Stimulated activated CD4-positive, alpha-beta T cell treated with anti-CD3 and anti-CD28 coated beads, Interleukin-2, amount 100 ng/mL, for 24 hours (primary cell): ENCODE measurements around the gene SLC23A3.

Experiments used
- DNase-seq, 2 donors: peaks; one replicate each; pipeline ENCODE4 v3.0.0-alpha.2; 2020

The SLC23A3 gene, protein sequence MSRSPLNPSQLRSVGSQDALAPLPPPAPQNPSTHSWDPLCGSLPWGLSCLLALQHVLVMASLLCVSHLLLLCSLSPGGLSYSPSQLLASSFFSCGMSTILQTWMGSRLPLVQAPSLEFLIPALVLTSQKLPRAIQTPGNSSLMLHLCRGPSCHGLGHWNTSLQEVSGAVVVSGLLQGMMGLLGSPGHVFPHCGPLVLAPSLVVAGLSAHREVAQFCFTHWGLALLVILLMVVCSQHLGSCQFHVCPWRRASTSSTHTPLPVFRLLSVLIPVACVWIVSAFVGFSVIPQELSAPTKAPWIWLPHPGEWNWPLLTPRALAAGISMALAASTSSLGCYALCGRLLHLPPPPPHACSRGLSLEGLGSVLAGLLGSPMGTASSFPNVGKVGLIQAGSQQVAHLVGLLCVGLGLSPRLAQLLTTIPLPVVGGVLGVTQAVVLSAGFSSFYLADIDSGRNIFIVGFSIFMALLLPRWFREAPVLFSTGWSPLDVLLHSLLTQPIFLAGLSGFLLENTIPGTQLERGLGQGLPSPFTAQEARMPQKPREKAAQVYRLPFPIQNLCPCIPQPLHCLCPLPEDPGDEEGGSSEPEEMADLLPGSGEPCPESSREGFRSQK

DNA sequence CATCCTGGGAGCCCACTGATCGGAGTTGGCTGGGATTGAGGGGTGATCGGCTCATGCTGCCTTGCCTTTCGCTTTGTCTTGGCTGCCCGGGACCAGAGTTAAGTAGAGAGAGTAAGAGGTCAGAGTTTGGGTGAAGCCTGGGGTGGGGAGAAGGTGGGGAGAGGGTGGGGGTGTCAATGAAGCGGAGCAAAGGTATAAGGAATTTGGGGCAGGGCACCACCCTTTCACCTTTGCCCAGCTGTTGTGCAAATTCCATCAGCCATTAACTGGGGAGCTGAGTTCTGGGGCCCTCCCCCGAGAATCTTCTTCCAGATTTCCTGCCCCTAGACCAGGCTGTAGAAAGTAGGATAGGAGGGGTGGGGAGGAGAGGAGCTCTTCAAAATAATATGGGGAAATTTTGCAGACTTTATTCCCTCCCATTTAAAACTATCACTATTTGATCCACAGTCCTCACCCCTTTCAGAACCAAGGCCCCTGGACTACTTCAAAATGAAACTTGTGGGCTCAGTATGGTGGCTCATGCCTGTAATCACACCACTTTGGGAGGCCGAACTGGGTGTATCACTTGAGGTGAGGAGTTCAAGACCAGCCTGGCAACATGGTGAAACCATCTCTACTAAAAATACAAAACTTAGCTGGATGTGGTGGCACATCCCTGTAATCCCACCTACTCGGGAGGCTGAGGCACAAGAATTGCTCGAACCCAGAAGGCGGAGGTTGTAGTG, at the start of gene SLC23A3:
TSS of gene SLC23A3 (minus strand) at position 100 of the 725 bp plus-strand sequence. CDS start at position 55, 45 bp downstream.
- no peak for DNase-seq

DNA sequence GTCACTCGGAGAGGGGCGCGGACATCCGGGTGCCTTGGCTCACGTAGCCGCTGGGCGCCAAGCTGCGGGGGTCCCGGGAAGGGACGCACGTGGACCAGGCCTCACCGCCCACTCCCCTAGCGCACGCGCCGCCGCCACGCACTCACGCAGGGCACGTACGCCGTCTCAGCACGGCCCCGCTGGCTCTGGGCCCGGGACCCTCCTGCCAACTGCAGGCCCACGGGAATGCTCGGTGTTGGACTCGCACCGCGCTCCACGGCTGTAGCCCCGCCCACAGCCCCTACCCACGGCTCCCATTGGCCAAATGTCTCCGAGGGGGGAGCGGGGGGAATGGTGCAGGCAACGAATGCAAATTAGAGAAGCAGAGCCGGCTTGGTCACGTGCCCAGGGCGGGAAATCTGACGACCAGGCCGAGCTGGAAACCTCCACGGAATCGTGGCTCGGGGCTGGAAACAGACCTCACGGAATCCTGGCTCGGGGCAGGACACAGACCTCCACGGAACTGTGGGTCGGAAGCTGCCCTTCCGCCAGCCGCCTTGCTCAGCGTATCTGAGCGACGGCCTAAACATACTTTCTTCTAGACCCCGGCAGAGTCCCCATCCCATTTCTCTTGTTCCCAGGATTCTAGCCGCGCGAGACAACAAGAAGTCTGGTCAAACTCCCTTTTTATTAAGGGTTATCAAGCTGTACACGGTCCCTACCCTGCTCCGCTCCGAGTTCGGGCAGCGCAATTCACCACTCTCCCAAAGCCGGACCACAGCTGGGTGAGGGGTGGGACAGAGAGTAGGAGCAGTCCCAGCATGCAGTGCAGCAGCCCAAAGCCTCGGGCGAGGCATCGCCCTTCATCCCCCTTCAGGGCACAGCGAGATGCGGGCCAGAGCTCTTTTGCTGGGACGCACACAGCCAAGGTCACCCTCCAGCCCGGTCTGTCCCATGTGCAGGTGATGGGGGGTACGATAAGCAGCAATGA, 49.2 kb upstream of the SLC23A3 start, which contains the start of gene ABCB6:
TSS of gene ABCB6 (minus strand) at position 227 of the 970 bp plus-strand sequence. CDS start 285 bp downstream, outside the sequence.
- DNase-seq = peak; percentile 90 to 91

DNA sequence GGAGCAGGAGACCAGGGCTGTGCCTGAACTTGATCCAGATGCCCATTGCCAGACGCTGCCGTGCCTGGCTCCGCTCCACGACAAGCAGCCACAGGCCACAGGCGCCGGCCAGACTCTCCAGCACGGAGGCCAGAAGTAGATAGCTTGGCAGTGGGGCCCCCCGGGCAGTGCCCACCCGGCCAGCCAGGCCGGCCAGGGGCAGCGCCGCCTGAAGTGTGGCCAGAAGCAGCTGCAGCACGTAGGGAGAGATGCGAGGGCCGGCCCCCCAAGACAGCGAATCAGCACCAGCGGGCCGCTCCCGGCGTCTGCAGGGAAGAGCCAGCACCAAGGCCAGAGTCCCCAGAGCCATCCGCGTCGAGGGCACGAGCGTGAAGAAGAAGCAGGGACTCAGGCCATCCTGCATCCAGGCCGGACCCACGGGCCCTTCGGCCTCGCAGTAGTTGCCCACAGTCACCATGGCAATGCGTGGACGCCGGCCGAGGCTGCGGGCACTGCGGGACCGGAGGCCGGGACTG, 48.4 kb upstream of the SLC23A3 start:
- peak; percentile 20 to 35 for DNase-seq

DNA sequence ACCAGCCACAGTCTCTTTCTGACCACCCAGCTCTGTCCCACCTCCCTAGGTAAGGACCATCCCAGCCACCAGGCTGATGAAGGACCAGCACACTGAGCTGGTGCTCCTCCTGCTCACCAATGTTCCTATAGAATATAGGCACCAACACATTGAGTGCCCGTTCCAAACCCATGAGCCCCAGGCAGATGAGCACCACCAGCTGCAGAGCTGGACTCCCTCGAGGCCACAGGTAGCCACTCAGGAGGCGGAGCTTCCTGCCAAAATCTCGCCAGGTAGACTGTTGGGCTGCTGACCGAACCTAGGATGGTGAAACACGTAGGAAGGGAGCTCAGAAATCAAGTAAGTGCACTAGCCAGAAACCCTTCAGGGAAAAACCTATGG, 46.7 kb upstream of the SLC23A3 start:
- no peak for DNase-seq

DNA sequence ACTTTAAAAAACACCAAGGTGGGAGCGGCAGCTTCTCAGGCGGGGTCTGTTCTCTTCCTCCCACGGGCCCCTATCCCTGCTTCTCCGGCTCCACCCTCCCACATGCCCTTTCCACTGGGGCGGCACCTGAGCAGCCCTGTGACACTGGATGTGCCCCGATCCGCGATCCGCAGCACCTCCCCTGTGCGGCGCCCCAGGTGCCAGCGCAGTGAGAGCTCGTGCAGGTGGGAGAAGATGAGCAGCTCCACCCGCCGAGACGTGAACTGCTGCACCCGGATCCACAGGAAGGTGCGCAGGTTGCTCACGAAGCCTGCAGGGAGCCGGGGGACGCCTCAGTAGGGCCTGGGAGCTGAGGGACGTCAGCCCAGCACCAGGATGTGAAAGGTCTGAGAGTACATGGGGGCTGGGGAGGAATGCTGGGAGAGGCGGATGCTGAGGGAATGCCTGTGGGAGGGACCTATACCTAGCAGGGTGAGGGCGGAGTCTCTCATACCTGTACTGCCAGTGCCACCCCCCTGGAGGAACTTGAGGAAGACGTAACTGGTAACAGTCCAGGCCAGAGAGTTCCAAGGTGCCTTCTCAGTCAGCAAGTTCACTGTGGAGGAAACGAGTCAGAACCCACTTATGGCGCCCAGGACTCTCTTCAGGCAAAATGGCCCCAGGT, 46.2 kb upstream of the SLC23A3 start:
- no peak for DNase-seq

DNA sequence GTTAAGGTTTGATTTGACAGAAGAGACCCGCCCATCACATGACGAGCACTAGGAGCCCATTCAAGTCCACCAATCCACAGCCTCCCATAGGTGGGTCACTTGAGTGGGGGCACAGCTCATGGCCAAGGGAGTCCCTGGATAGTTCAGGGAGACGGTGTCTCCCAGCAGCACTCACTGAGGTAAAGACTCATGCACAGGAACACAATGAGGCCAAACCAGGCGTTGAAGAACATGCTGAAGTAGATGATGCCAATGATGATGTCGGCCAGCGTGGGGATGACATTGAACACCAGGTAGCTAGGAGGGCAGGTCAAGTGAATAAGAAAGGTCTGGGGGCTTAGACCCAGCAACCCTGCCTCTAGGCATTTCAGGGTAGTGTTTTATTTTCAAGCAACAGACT, 45.0 kb upstream of the SLC23A3 start:
- no peak for DNase-seq

DNA sequence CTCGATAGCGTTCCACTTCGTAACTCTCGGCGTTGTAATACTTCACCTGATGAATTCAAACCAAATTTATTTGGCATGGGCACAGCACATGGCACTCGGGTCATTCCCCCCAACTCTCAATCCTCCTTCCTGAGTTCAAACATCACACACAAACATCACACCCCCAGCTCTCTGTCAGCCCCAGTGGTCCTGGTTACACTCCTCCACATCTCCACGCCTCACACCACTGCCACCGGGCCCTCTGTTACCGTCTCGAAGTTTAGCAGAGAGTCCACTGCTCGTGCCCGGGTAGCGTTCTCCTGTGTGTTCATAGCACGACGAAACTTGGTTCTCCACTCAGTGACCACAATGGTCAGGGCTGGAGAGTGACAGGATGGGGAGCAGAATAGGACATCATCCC, 44.3 kb upstream of the SLC23A3 start:
- DNase-seq = no peak

DNA sequence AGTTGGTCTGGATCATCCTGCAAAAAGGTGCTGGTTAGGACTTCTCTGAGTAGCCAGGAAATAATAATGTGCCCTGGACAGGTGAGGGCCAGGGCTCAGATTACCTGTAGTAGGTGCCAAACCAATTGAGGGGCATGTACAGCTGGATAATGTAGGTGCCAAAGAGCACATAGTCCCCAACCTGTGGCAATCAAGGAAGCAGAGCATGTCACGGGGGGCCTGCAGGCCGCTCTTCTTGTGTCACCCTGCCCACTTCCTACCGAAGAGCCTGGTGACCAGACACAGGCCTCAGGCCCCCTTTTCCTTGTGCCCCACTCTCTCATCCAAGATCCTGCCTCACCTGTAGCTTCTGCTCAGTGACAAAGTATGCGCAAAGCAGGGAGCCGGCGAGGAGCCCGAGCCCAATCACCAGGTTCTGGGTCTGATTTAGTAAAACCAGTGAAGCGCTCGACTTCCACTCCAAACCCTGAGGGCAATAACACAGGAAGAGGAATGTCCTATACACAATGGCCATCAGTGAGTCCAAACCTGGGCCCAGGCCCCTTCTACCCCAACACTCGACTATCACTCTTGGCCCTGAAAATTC, 43.8 kb upstream of the SLC23A3 start:
- no peak for DNase-seq

DNA sequence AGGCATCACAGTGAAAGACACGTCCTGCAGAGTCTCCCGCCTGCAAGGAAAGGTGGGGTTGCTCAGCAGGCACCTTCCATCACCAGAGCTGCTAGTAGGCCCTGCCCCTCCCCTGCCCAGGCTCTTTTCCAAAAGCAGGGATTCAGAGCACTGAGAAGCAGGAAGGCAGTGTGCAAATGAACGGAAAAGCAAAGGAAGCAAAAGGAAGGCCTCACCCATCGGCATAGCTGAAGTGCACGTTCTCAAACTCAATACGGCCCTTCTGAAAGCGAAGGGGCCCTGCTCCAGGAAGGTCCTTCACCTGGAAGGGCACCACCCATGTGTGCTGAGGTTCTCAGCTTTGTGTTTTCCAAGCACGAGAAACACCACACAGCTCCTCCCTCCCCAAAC, 43.2 kb upstream of the SLC23A3 start:
- no peak for DNase-seq

DNA sequence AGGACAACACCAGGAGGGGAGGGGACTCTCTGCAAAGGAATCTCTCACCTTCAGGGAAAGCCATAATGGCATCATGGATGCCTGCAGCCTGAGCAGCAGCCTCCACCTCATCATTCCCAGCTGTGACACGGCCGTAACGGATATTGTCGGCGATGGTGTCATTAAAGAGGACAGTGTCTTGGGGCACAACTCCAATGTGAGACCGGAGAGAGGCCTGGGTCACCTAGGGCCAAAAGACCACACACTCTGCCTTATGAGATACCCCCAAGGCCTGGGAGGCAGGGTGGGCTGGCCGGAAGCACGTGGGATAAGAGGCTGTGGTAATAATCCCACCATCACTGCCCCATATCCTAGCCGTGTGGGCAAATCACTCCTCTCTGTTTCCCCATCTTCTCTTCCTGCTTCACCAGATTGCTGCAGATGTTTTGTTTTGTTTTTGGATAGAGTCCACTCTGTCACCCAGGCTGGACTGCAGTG, 41.1 kb upstream of the SLC23A3 start:
- no peak for DNase-seq

DNA sequence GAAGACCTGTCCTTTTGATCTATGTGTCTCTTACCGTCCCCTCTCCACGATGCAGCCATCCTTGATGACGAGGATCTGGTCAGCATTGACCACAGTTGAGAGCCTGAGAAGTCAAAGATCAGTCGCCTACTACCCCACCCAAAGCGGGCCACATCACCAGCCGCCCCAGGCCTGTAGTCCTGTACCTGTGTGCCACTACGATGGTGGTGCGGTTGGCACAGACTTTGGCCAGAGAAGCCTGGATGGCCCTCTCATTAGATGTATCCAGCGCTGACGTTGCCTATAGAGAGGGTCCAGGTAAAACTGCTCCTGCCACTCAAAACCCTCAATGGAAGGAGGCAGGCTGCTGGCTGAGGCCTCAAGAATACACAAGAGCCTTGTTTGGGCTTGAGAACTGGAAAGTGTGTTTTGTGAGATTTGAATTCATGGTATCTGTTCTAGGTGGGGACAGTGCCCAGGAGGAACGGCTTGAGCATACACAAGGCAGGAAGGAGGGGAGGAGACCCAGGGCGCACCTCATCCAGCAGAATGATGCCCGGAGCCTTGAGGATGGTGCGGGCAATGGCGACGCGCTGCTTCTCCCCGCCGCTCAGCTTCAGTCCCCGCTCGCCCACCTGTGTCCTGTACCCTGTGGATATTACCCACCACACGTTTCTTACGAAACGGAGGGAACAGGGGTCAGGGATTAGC, 40.5 kb upstream of the SLC23A3 start:
- DNase-seq = no peak

DNA sequence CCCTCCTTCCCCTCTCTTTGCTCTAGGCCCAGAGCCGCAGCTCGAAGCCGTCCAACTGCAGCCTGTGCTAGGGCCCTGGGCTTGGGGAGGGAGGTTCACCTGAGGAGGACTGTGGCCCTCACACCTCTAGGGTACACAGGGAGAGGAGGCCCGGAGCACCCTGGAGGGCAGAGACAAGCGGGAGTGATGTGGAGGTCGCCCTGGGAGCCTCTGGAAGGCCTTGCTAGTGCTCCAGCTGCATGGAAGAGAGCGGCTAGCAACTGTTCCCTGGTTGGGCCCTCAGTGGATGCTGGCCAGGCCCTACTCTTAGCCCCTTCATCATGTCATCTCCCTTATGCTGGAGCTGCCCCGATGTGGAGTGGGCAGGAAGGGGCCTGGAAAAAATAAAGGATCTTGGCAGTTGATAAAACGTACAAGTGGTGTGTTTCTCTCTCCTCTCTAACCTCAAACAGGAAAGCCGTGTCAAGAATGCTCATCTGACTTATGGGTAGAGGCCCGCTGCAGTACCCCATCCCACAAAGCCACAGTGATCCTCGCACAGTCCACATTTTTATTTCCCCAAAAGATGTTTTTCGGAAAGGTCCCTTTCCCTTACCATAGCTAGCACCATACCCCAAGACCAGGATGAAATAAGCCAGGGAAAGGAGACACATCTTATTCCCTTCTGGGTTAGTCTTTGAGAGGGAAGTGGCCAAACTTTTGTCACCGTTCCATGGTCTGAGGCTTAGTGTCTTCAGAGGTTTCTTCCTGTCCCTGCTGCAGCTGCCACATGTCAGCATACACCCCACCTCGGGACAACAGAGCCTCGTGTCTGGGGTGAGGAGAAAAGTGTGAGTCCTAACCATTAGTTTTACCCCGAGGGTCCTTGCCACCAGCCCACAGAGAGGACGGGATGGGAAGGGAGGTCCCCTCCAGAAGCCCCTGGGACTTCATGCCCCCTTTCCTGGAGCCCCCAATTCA, 39.7 kb upstream of the SLC23A3 start:
- no peak for DNase-seq

DNA sequence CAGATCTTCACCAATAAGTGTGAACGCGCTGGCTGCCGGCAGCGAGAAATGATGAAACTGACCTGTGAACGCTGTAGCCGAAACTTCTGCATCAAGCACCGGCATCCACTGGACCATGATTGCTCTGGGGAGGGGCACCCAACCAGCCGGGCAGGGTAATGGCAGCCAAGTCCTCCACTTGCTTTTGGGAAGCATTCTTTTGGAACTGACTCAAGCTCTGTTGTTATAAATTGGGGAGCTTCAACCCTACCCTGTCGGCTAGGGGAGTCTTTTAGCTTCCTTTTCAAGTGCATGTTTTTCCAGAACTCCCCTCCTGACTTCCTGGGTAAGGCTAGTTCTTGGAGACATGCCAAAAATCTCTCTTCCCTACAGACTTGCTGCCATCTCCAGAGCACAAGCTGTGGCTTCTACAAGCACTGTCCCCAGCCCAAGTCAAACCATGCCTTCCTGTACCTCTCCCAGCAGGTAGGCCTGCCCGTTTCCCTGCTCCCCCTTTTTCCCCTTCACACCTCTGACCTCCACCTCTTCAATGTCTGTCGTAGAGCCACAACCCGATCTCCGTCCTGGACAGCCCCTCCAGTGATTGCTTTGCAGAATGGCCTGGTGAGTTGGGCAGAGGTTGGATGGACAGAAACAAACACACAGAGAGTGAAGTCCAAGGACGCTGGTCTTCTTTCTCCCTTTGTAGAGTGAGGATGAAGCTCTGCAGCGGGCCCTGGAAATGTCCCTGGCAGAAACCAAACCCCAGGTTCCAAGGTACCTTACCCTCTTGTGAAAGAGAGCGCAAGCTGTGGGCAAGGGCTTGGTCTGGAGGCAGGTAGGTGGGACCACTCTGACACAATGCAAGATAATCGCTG, 38.3 kb upstream of the SLC23A3 start:
- no peak for DNase-seq

DNA sequence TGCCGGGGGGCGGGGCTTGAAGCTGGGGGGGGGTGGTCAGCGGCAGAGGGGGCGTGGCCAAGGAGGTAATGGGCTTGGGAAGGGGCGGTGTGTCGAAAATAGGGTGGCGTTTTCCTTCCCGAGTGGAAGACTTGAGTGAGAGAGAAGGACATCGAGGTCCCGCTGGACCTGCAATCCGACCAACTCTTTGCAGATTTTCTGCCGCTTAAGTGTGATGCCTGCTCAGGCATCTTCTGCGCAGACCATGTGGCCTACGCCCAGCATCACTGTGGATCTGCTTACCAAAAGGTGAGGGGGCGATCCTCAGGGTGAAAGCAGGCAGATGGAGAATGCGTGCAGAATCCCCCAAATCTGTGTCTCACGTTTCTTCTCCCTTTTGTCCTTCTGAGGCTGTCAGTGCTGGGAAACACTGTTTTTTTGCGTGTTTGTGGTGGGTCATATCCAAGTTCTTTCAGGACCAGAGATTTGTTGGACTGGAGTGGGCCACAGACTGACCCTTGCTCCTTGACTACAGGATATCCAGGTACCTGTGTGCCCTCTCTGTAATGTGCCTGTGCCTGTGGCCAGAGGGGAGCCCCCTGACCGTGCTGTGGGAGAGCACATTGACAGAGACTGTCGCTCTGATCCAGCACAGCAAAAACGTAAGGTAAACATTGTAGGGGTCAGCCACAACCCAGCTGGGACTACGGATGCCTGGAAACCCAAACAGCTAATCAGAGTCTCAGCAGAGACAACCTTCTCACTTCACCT, 37.5 kb upstream of the SLC23A3 start:
- no peak for DNase-seq

DNA sequence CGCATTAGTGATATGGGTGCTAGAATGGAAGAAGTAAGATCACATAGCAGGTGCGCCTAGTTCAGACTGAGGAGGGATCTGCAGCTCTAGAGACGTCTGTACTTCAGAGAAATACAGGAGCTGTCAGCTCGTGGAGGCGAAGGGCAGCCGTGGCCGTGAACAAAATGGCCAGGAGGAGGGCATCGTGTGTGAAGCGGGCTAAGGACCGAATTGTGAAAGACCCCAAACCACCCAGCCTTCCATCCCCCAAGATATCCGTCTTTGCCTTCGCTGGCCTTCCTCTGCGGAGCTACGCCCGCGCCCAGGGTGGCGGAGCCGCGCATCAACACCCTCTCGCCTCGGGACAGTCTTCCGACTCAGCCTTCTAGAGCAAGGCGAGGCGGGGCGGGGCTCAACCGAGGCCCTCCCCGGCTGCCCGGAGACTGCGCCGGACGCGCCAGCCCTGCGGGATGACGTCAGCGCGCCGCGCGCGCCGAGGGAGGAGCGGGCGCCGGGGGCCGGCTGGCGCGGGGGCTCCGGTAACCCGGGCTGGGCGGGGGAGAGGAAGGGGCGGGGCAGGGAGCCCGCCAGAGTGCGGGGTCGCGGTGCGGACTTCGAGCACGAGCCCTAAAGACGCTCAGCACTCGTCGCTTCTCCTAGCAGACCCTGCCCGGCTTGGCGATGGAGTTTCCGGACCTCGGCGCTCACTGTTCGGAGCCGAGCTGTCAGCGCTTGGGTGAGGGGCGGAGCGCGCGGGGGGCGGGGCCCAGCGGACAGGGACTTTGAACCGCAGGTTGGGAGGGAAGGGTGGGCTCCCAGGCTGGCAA, 36.7 kb upstream of the SLC23A3 start, which contains the start of gene ZFAND2B:
TSS of gene ZFAND2B (plus strand) at position 455 of the 806 bp plus-strand sequence. CDS start at position 661, 206 bp downstream.
- DNase-seq = peak; percentile 94 to 96

DNA sequence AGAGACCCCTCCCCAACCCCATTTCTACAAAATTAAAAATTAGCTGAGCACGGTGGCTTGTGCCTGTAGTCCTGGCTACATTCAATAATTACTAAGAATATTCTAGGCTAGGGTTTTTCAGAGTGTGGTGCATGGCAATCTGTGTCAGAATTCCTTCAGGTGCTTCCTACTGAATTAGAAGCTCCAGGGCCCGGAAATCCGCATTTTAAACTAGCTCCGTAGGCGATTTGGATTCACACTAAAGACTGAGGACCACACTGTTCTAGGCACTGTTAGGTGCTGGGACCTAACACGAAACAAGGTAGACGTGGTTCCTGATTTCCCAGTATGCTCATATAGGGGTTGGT, 36.1 kb upstream of the SLC23A3 start:
- no peak for DNase-seq

DNA sequence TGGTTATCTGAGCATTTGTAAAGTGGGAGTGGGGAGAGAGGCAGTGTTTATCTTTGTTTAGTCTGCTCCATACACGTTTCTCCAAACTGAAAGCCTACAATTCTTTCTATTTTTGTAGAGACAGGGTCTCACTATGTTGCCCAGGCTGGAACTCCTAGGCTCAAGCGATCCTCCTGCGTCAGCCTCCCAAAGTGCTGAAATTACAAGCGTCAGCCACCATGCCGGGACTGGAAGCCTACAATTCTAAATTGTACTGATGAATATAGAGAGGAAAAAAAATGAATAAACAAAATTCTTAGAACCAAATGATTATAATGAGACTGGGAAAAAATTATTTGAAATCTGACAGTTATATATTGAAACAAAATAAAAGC, 35.3 kb upstream of the SLC23A3 start:
- DNase-seq = no peak
